OCI-LY7 (cell line): ENCODE data around the gene ZNF469.

Source experiments
- EZH2phosphoT487 ChIP-seq: fragments of 200-600 bp; sonication (generic); IDR thresholded peaks from 2 replicates; pipeline ENCODE4 v1.6.1; 2018; ENCODE audit warnings: low read depth, borderline replicate concordance, mild to moderate bottlenecking, mixed run types, antibody characterized with exemption, low read length, moderate library complexity, mixed read lengths
- TF ChIP-seq, protein P1 (sequence below): fragments of 200-600 bp; sonication (generic); conservative IDR thresholded peaks from 2 replicates; pipeline ENCODE4 v1.5.1; 2014; ENCODE audit warnings: mild to moderate bottlenecking, antibody characterized with exemption, low read length, moderate library complexity, mixed read lengths

DNA sequence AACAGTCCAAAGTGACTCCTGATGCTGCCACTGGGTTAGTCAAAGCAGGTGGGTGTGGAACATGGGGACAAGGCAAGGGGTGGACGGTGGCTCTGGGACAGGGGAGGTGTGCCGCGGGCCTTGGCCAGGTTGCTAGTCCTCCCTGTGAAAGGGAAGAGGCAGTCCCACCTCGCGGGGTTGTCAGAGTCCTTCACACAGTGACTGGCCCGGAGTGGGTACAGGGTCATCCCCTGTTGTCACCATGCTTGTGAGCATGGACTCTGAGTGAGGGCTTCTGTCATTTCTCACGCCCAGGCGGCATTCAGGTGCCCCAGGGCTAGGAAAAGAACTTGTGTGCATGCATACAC is 3.1 kb upstream of the ZNF469 start:
- no peak for TF ChIP-seq EZH2phosphoT487
- TF ChIP-seq, protein P1, sequence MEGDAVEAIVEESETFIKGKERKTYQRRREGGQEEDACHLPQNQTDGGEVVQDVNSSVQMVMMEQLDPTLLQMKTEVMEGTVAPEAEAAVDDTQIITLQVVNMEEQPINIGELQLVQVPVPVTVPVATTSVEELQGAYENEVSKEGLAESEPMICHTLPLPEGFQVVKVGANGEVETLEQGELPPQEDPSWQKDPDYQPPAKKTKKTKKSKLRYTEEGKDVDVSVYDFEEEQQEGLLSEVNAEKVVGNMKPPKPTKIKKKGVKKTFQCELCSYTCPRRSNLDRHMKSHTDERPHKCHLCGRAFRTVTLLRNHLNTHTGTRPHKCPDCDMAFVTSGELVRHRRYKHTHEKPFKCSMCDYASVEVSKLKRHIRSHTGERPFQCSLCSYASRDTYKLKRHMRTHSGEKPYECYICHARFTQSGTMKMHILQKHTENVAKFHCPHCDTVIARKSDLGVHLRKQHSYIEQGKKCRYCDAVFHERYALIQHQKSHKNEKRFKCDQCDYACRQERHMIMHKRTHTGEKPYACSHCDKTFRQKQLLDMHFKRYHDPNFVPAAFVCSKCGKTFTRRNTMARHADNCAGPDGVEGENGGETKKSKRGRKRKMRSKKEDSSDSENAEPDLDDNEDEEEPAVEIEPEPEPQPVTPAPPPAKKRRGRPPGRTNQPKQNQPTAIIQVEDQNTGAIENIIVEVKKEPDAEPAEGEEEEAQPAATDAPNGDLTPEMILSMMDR, result no peak
